Activated CD4-positive, CD25-positive, alpha-beta regulatory T cell treated with anti-CD3 and anti-CD28 coated beads, Interleukin-2, amount 50 U/mL, for 24 hours (primary cell): Measurements from ENCODE around the gene CMTM4.

ENCODE experiments used
- ATAC-seq, 2 donors: fragments of 150-1000 bp; cut with Tn5 transposase; one replicate each; pipeline ENCODE4 v1.10.0; 2021; ENCODE audit warnings: mild to moderate bottlenecking in 1 of 2, moderate library complexity in 1 of 2

Gene CMTM4

GRCh38 chr16:66696669-66697630 is at the start of gene CMTM4:
Gene CMTM4, minus strand, starts transcription at chr16:66696743. Its CDS starts 218 bp downstream, at chr16:66696525.
- ATAC-seq = peak; percentile 90 to 93

GRCh38 chr16:66746048-66746447 is 49.5 kb upstream of the CMTM4 start:
- no peak for ATAC-seq

GRCh38 chr16:66741950-66742808 is 45.6 kb upstream of the CMTM4 start:
- ATAC-seq = no peak

- no peak for ATAC-seq
These were observed 44.8 kb upstream of the CMTM4 start for GRCh38 chr16:66741169-66741900.

GRCh38 chr16:66740533-66740932 is 44.0 kb upstream of the CMTM4 start:
- ATAC-seq = no peak

GRCh38 chr16:66740010-66740409 is 43.5 kb upstream of the CMTM4 start:
- no peak for ATAC-seq

GRCh38 chr16:66735891-66736290 is 39.3 kb upstream of the CMTM4 start:
- ATAC-seq = peak in 1 of 2 donors; percentile 27

- no peak for ATAC-seq
These were observed 34.6 kb upstream of the CMTM4 start for GRCh38 chr16:66731101-66731500.

- no peak for ATAC-seq
These were observed 32.3 kb upstream of the CMTM4 start for GRCh38 chr16:66728804-66729203.

- ATAC-seq = peak; percentile 46 to 66
These were observed 31.7 kb upstream of the CMTM4 start for GRCh38 chr16:66728117-66728787.

GRCh38 chr16:66720766-66721165 is 24.2 kb upstream of the CMTM4 start:
- ATAC-seq = no peak

GRCh38 chr16:66719246-66719645 is 22.7 kb upstream of the CMTM4 start:
- ATAC-seq = no peak

GRCh38 chr16:66717776-66718175 is 21.2 kb upstream of the CMTM4 start:
- no peak for ATAC-seq

- ATAC-seq = no peak
These were observed 20.7 kb upstream of the CMTM4 start for GRCh38 chr16:66717112-66717675.

- no peak for ATAC-seq
These were observed 18.2 kb upstream of the CMTM4 start for GRCh38 chr16:66714654-66715307.

- no peak for ATAC-seq
These were observed 17.5 kb upstream of the CMTM4 start for GRCh38 chr16:66714062-66714461.

- no peak for ATAC-seq
These were observed 16.5 kb upstream of the CMTM4 start for GRCh38 chr16:66713076-66713475.

GRCh38 chr16:66712512-66712911 is 16.0 kb upstream of the CMTM4 start:
- ATAC-seq = no peak

- no peak for ATAC-seq
These were observed 15.0 kb upstream of the CMTM4 start for GRCh38 chr16:66711581-66711980.

GRCh38 chr16:66706506-66706880 is 9.9 kb upstream of the CMTM4 start:
- no peak for ATAC-seq

- no peak for ATAC-seq
These were observed 9.4 kb upstream of the CMTM4 start for GRCh38 chr16:66705790-66706505.
